K562 (cell line): Measurements from ENCODE around the gene MIDN. TPM values are rescaled to one million over a fixed set of nuclear protein-coding genes. Genes with fewer than 3 reads are reported as not detected.

Experiments
- BCL6 ChIP-seq: fragments of 250-450 bp; sonication (Bioruptor Pico); IDR thresholded peaks from 2 replicates; pipeline ENCODE4 v1.4.0; 2020
- E4F1 ChIP-seq: fragments of 250-450 bp; sonication (Bioruptor Pico); IDR thresholded peaks from 2 replicates; pipeline ENCODE4 v1.5.0; 2021; ENCODE audit warnings: mild to moderate bottlenecking, borderline replicate concordance
- FUS ChIP-seq: fragments of 200-400 bp; formaldehyde crosslinking; optimal IDR thresholded peaks from 2 replicates; pipeline ENCODE3; 2017; ENCODE audit warnings: low read depth, low read length
- GABPB1 ChIP-seq: sonication (generic); formaldehyde crosslinking; IDR thresholded peaks from 2 replicates; pipeline ENCODE4 v1.8.0; 2022; ENCODE audit warnings: mild to moderate bottlenecking, missing genetic modification reagents
- HMG20A ChIP-seq: fragments of 450-650 bp; formaldehyde crosslinking; conservative IDR thresholded peaks from 2 replicates; pipeline ENCODE4 v1.4.0; 2020; ENCODE audit warnings: mild to moderate bottlenecking, mixed read lengths
- HMGXB4 ChIP-seq: sonication (generic); formaldehyde crosslinking; IDR thresholded peaks from 2 replicates; pipeline ENCODE4 v1.8.1; 2023; ENCODE audit warnings: mild to moderate bottlenecking, missing genetic modification reagents
- ID3 ChIP-seq, 2 experiments: fragments of 250-450 bp in 1 of 2; fragments of 450-650 bp in 1 of 2; sonication (Bioruptor Pico) in 1 of 2; IDR thresholded peaks; 2 replicates each; pipeline versions ENCODE4 v1.6.1 to v1.8.0; 2016 to 2021; ENCODE audit warnings: mild to moderate bottlenecking in 2 of 2, moderate library complexity in 2 of 2, missing compliant biosample characterization in 1 of 2, missing genetic modification characterization in 1 of 2
- RERE ChIP-seq: sonication (generic); formaldehyde crosslinking; IDR thresholded peaks from 2 replicates; pipeline ENCODE4 v1.8.0; 2023; ENCODE audit warnings: missing genetic modification reagents, mild to moderate bottlenecking, borderline replicate concordance
- SOX6 ChIP-seq: fragments of 450-650 bp; IDR thresholded peaks from 2 replicates; pipeline ENCODE4 v1.6.1; 2014; ENCODE audit warnings: mild to moderate bottlenecking
- THAP12 ChIP-seq: fragments of 250-450 bp; sonication (Bioruptor Pico); IDR thresholded peaks from 2 replicates; pipeline ENCODE4 v1.9.0; 2021; ENCODE audit warnings: mild to moderate bottlenecking, inconsistent platforms
- ZNF507 ChIP-seq: conservative IDR thresholded peaks from 2 replicates; pipeline ENCODE4 v1.6.1; 2017; ENCODE audit warnings: missing genetic modification characterization, missing compliant biosample characterization
- polyA plus RNA-seq, 8 experiments: library from polyadenylated mRNA; depleted of rRNA in 4 of 8; stranded (reverse) in 5 of 8; unstranded in 3 of 8; fragments of >200 nt; fragmentation: Nextera tagmentation in 2 of 8; fragmentation: Illumina TruSeq in 1 of 8; extraction: Ambion mirVana in 2 of 8; extraction: Trizol in 1 of 8; gene quantifications; 2 replicates each; pipeline versions ENCODE4 v1.2.1 to v1.2.3, GENCODE V29; 2011 to 2014; ENCODE audit warnings: inconsistent platforms in 1 of 8, missing spikeins in 1 of 8
- total RNA-seq, 7 experiments: library from RNA; depleted of rRNA in 6 of 7; stranded (reverse); fragments of >200 nt in 6 of 7; fragmentation: Illumina TruSeq in 2 of 7; extraction: Trizol in 2 of 7; gene quantifications; 2 replicates each; pipeline versions ENCODE4 v1.2.1 to v1.2.3, GENCODE V29; 2011 to 2021; ENCODE audit warnings: low replicate concordance in 1 of 7

Gene MIDN
- total and polyA plus RNA-seq, 9 of the 15 experiments (the other 6 are each of a cell fraction or from before 2014, with no cell fraction given): 0.17 to 120 (median 10.1) TPM

- TF ChIP-seq GABPB1 (CRISPR knock-in tag) (peak; percentile 10; the same call in 1 of the 2 replicates), ZNF507 (no peak), HMG20A (no peak), THAP12 (CRISPR knock-in tag) (0 out of 2 replicates have a peak, but pooled peaks have one; percentile 22), ID3 (CRISPR knock-in tag; IDR thresholded peaks at IDR 0.05) (no peak), ID3 (tag; IDR thresholded peaks at IDR 0.05) (no peak; the same call in 1 of the 2 replicates), FUS (peak; percentile 82), HMGXB4 (CRISPR knock-in tag) (0 out of 2 replicates have a peak, but pooled peaks have one; percentile 35), RERE (no peak), SOX6 (peak; percentile 29; the same call in 1 of the 2 replicates), BCL6 (CRISPR knock-in tag) (no peak), E4F1 (CRISPR knock-in tag) (no peak)
Measured at GRCh38 chr19:1248139-1248785, at the start of gene MIDN (continued).
